Measurements from ENCODE around the gene WDR38.

- TF ChIP-seq EZH2 (IDR thresholded peaks at IDR 0.05; ENCODE audit: low read length, missing control alignments) (no peak), CTCF (conservative IDR thresholded peaks at IDR 0.05 in 1 of 2, IDR thresholded peaks at IDR 0.05 in 1 of 2; ENCODE audit: low read depth in 1 of 2, low read length in 2 of 2) (no peak)
Measured at GRCh38 chr9:124809741-124810500, 43.3 kb upstream of the WDR38 start.
